Putamen (tissue), 1 donor: Measurements from ENCODE around the gene VCP.

Experiments
- DNase-seq: peaks from one replicate; pipeline ENCODE4 v3.0.0-alpha.2; 2016; ENCODE audit warnings: low spot score

The VCP gene

DNA sequence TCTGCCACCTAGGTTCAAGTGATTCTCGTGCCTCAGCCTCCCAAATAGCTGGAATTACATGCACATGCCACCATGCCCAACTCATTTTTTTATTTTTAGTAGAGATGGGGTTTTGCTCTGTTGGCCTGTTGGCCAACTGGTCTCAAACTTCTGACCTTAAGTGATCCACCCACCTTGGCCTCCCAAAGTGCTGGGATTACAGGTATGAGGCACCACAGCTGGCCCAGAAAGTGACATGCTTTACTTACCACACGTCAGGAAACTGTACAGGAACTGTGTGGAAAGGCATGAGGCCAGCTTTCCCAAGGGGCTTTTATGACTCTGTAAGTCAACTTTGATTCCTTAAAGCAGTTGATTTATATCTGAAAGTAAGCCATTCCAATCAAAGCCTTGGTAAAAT is 57.9 kb downstream of the VCP start:
- DNase-seq = no peak

DNA sequence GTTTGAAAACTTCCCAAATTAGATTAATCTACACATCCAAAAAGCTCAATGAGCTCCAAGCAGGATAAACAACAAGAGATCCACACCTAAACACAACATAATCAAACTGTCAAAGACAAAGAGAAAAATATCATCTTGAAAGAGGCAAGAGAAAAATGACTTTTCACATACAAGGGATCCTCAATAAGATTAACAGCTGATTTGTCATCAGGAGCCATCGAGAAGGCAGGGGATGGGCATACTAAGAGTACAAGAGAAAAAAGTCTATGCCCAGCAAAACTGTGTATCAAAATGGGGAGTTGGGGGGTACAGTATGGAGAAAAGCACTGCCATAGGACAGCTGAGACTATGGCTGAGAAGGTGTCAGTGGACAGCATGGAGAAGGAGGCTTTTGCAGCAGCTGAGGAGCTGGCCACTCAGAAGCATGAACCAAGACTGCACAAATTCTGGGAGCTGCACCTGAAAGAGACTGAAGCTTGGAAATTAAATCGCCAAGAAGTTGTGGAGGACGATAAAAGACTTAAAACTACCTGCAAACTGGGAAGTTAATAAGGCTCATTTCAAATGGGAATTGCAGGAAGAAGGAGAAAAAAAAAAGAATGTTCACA is 62.0 kb downstream of the VCP start:
- no peak for DNase-seq
